ENCODE results near the gene MDM4. TPM values are rescaled to one million over a fixed set of nuclear protein-coding genes. Genes with fewer than 3 reads are reported as not detected.

Gene MDM4
- total RNA-seq, 4 donors from 2014 or later = 56.9 to 96.3 (median 71.5) TPM

GRCh38 chr1:204563307-204563706, 47.1 kb downstream of the MDM4 start:
- DNase-seq (ENCODE audit: low spot score) (no peak), ATAC-seq (ENCODE audit: low FRiP score) (no peak)
- TF ChIP-seq CTCF (IDR thresholded peaks at IDR 0.05) = no peak

DNA sequence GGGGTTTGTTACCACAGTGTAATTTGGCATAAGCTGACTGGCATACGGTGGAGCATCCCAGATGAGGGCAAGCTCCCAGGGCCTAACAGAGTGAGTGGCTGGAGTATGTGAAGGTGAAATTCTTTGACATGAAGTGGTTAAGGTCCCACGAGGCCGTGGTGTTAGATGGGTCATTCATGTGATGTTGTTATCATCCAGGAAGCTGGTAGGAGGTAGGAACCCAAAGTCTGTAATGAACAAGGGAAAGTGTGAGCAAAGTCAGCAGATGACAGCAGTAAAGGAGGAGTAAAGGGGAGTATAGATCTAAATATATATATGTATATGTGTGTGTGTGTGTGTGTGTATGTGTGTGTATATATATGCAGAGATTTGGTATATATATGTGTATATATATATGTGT, 47.6 kb downstream of the MDM4 start:
- TF ChIP-seq CTCF (IDR thresholded peaks at IDR 0.05) = no peak
- ATAC-seq (ENCODE audit: low FRiP score) (no peak), DNase-seq (ENCODE audit: low spot score) (no peak)

GRCh38 chr1:204564835-204565234, 48.6 kb downstream of the MDM4 start:
- no peak for TF ChIP-seq CTCF (IDR thresholded peaks at IDR 0.05)
- ATAC-seq (ENCODE audit: low FRiP score) = no peak

GRCh38 chr1:204565617-204566582, 49.7 kb downstream of the MDM4 start:
- DNase-seq (ENCODE audit: low spot score) = no peak
- peak in 2 of 3 donors; percentile 51 to 67 for TF ChIP-seq CTCF (IDR thresholded peaks at IDR 0.05)
- peak; percentile 78 for ATAC-seq (ENCODE audit: low FRiP score)

More at GRCh38 chr1:204564835-204565234, 48.6 kb downstream of the MDM4 start:
- DNase-seq (ENCODE audit: low spot score) = no peak

DNA sequence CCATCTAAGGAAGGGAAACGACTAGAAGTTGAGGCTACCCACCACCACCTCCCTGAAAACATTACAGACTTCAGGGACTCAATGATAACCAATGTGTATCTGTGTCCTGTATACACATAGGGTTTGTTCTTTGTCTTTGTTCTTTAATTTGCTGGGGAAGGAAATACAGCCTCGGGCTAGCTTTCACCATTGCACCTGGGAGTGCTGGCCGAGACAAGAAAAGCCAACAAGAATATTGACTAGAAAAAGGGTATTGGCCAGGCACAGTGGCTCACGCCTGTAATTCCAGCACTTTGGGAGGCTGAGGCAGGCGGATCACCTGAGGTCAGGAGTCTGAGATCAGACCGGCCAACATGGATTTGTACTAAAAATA, 50.4 kb downstream of the MDM4 start:
- ATAC-seq (ENCODE audit: low FRiP score) (no peak), DNase-seq (ENCODE audit: low spot score) (no peak)
- TF ChIP-seq CTCF (IDR thresholded peaks at IDR 0.05) = no peak

GRCh38 chr1:204567071-204567470, 50.9 kb downstream of the MDM4 start:
- no peak for TF ChIP-seq CTCF (IDR thresholded peaks at IDR 0.05)
- no peak for ATAC-seq (ENCODE audit: low FRiP score)
- DNase-seq (ENCODE audit: low spot score) = no peak

Data from omental fat pad (tissue), 4 donors.